ENCODE data around the gene CCDC50.

CCDC50 gene

DNA sequence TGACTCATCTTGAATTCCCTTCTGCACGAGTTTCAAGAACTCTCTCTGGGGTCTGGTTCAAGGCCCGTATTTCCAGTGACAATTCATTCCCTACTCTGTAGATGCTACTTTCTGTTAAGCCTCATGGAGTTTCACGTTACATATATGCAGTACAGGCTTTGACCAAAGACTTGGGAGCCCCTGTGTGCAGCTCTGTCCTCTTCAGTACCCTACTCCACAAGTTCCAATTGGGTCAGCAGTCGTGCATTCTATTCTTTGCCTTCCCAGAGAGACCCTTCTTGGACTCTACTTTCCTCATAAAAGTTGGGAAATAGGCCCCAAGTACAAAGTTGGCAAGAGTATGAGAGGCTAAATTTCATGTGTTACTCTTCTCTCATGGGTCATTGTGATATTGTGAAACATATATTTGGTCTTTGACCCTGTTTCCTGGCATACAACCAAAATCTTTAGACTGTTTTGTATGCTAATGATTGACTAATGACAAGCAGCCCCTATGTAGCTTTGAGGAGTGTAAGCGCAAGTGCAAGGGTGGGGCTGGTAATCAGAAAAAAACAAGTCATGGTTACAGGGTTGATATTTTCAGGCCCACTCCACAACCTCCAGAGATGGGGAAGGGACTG lies 15.0 kb upstream of the CCDC50 start:
- Histone ChIP-seq H3K4me3 (ENCODE audit: low read depth in 1 of 2, low read length in 2 of 2) (no peak overlapping the region), H2AFZ (ENCODE audit: low read depth, low read length) (no peak overlapping the region), H3K9me3 (ENCODE audit: insufficient read depth, low read length, severe bottlenecking) (no peaks in the 10 kb centered on the region), H3K27ac (ENCODE audit: low read length) (no peak overlapping the region), H3K4me2 (ENCODE audit: insufficient read depth, low read length) (no peak overlapping the region), H3K4me1 (ENCODE audit: insufficient read depth, low read length) (no peaks in the 10 kb centered on the region), H3K9ac (ENCODE audit: low read depth, low read length) (no peak overlapping the region), H3K79me2 (ENCODE audit: insufficient read depth, low read length) (no peaks in the 10 kb centered on the region), H3K27me3 (ENCODE audit: insufficient read depth, low read length, poor library complexity) (no peaks in the 10 kb centered on the region), H4K20me1 (ENCODE audit: insufficient read depth, low read length) (no peaks in the 10 kb centered on the region), H3K36me3 (ENCODE audit: insufficient read depth, low read length) (no peaks in the 10 kb centered on the region)
- DNase-seq (no peak), ATAC-seq (ENCODE audit: insufficient read depth, low read depth) (no peak)
- TF ChIP-seq, protein P1, sequence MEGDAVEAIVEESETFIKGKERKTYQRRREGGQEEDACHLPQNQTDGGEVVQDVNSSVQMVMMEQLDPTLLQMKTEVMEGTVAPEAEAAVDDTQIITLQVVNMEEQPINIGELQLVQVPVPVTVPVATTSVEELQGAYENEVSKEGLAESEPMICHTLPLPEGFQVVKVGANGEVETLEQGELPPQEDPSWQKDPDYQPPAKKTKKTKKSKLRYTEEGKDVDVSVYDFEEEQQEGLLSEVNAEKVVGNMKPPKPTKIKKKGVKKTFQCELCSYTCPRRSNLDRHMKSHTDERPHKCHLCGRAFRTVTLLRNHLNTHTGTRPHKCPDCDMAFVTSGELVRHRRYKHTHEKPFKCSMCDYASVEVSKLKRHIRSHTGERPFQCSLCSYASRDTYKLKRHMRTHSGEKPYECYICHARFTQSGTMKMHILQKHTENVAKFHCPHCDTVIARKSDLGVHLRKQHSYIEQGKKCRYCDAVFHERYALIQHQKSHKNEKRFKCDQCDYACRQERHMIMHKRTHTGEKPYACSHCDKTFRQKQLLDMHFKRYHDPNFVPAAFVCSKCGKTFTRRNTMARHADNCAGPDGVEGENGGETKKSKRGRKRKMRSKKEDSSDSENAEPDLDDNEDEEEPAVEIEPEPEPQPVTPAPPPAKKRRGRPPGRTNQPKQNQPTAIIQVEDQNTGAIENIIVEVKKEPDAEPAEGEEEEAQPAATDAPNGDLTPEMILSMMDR (IDR thresholded peaks at IDR 0.05; ENCODE audit: borderline replicate concordance, extremely low read depth, low read length, poor library complexity, severe bottlenecking) = no peak
- TF ChIP-seq EZH2 (IDR thresholded peaks at IDR 0.05; ENCODE audit: borderline replicate concordance, low read depth, low read length, severe bottlenecking) = no peak

DNA sequence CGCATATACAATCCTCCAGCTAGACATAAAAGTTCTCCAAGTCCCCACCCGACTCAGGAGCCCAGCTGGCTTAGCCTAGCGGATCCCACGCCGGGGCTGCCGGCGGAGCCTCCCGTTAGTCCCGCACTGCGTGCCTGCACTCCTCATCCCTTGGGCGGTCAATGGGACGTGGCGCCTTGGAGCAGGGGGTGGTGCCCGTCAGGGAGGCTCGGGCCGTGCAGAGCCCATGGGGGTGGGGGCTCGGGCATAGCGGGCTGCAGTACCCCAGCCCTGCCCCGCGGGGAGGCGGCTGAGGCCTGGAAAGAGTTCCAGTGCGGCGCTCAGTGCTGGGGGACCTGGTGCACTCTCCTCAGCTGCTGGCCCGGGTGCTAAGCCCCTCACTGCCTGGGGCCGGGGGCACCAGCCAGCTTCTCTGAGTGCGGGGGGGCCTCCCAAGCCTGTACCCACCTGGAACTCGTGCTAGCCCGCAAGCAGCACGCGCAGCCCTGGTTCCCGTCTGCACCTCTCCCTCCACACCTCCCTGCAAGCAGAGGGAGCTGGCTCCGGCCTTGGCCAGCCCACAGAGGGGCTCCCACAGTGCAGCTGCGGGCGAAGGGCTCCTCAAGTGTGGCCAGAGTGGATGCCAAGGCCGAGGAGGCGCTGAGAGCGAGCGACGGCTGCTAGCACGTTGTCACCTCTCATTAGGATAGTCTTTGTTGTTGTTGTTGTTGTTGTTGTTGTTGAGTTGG lies 12.2 kb upstream of the CCDC50 start:
- no peak for DNase-seq
- no peaks in the 10 kb centered on the region for H3K4me1 ChIP-seq (ENCODE audit: insufficient read depth, low read length)
- no peaks in the 10 kb centered on the region for H3K9me3 ChIP-seq (ENCODE audit: insufficient read depth, low read length, severe bottlenecking)
- no peak for ATAC-seq (ENCODE audit: insufficient read depth, low read depth)
- no peak for TF ChIP-seq EZH2 (IDR thresholded peaks at IDR 0.05; ENCODE audit: borderline replicate concordance, low read depth, low read length, severe bottlenecking)
- no peaks in the 10 kb centered on the region for H4K20me1 ChIP-seq (ENCODE audit: insufficient read depth, low read length)
- no peak overlapping the region for H3K27ac ChIP-seq (ENCODE audit: low read length)
- H2AFZ ChIP-seq (ENCODE audit: low read depth, low read length) = no peak overlapping the region
- H3K27me3 ChIP-seq (ENCODE audit: insufficient read depth, low read length, poor library complexity) = no peaks in the 10 kb centered on the region
- H3K4me2 ChIP-seq (ENCODE audit: insufficient read depth, low read length) = no peak overlapping the region
- no peak overlapping the region for H3K4me3 ChIP-seq (ENCODE audit: low read depth in 1 of 2, low read length in 2 of 2)
- H3K79me2 ChIP-seq (ENCODE audit: insufficient read depth, low read length) = no peaks in the 10 kb centered on the region
- H3K36me3 ChIP-seq (ENCODE audit: insufficient read depth, low read length) = no peaks in the 10 kb centered on the region
- no peak overlapping the region for H3K9ac ChIP-seq (ENCODE audit: low read depth, low read length)

DNA sequence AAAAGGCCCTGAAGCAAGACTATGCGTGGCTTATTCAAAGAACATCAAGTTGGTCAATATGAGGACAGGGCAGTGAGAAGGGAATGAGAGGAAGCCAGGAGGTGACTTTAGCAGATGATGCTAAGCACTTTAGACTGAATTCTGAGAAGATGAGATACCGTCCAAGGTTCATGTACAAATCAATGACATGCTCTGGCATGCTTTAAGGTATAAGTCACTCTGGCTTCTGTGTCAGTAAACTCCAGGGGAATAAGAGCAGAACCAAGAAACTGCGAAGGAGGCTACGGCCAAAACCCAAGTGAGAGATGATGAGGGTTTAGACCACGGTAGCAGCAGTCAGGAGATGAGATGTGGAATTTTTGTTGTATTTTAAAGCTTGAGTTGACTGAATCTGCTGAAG lies 8.9 kb upstream of the CCDC50 start:
- H3K4me1 ChIP-seq (ENCODE audit: insufficient read depth, low read length) = no peaks in the 10 kb centered on the region
- no peak overlapping the region for H3K9ac ChIP-seq (ENCODE audit: low read depth, low read length)
- H4K20me1 ChIP-seq (ENCODE audit: insufficient read depth, low read length) = no peaks in the 10 kb centered on the region

More for the DNA sequence above, 8.9 kb upstream of the CCDC50 start:
- Histone ChIP-seq H3K4me3 (ENCODE audit: low read depth in 1 of 2, low read length in 2 of 2) (no peak overlapping the region), H3K4me2 (ENCODE audit: insufficient read depth, low read length) (no peak overlapping the region), H3K27me3 (ENCODE audit: insufficient read depth, low read length, poor library complexity) (no peaks in the 10 kb centered on the region), H2AFZ (ENCODE audit: low read depth, low read length) (no peak overlapping the region), H3K36me3 (ENCODE audit: insufficient read depth, low read length) (no peaks in the 10 kb centered on the region), H3K27ac (ENCODE audit: low read length) (no peak overlapping the region), H3K79me2 (ENCODE audit: insufficient read depth, low read length) (no peaks in the 10 kb centered on the region), H3K9me3 (ENCODE audit: insufficient read depth, low read length, severe bottlenecking) (no peaks in the 10 kb centered on the region)
- ATAC-seq (ENCODE audit: insufficient read depth, low read depth) = no peak
- no peak for DNase-seq
- TF ChIP-seq, protein P1 (IDR thresholded peaks at IDR 0.05; ENCODE audit: borderline replicate concordance, extremely low read depth, low read length, poor library complexity, severe bottlenecking) = no peak
- TF ChIP-seq EZH2 (IDR thresholded peaks at IDR 0.05; ENCODE audit: borderline replicate concordance, low read depth, low read length, severe bottlenecking) = no peak
